AG04449 (cell line): Measurements from ENCODE around the gene MSH3.
"Not testable (repeated sequence)": the region's sequence is repeated elsewhere in the genome, so short reads cannot be mapped to it uniquely, and the experiment has no call there.

ENCODE experiments used
- CTCF ChIA-PET: fragments of 350-600 bp; formaldehyde crosslinking; extraction: SDS; loops from one replicate; lab custom pipeline; 2021; ENCODE audit warnings: antibody characterized with exemption; lab: Yijun Ruan, JAX
- POLR2A ChIA-PET: fragments of 400-600, 350-600 bp; formaldehyde crosslinking; extraction: SDS; loops from one replicate; lab custom pipeline; 2020; ENCODE audit warnings: antibody characterized with exemption, inconsistent platforms; lab: Yijun Ruan, JAX
- DNase-seq: peaks from one replicate; pipeline ENCODE4 v3.0.0-alpha.2; 2010; ENCODE audit warnings: low read depth, low spot score
- H3K4me3 ChIP-seq: 2 replicates; pipeline ENCODE4 v1.5.1; 2011; ENCODE audit warnings: low read depth, mild to moderate bottlenecking, control low read depth, low read length
- TF ChIP-seq, protein P1 (sequence below): IDR thresholded peaks from one replicate; pipeline ENCODE4 v1.5.1; 2011; ENCODE audit warnings: mild to moderate bottlenecking, moderate library complexity, low read length, control low read depth, inconsistent platforms; ENCODE audit not compliant: insufficient read depth; ENCODE audit errors: missing control alignments

The MSH3 gene

GRCh38 chr5:80810425-80810824 lies 156.0 kb downstream of the MSH3 start:
- POLR2A ChIA-PET: no interaction called here
- no peak overlapping the region for H3K4me3 ChIP-seq
- no peak for DNase-seq
- CTCF ChIA-PET: no interaction called here
- TF ChIP-seq, protein P1, sequence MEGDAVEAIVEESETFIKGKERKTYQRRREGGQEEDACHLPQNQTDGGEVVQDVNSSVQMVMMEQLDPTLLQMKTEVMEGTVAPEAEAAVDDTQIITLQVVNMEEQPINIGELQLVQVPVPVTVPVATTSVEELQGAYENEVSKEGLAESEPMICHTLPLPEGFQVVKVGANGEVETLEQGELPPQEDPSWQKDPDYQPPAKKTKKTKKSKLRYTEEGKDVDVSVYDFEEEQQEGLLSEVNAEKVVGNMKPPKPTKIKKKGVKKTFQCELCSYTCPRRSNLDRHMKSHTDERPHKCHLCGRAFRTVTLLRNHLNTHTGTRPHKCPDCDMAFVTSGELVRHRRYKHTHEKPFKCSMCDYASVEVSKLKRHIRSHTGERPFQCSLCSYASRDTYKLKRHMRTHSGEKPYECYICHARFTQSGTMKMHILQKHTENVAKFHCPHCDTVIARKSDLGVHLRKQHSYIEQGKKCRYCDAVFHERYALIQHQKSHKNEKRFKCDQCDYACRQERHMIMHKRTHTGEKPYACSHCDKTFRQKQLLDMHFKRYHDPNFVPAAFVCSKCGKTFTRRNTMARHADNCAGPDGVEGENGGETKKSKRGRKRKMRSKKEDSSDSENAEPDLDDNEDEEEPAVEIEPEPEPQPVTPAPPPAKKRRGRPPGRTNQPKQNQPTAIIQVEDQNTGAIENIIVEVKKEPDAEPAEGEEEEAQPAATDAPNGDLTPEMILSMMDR: no peak

DNA sequence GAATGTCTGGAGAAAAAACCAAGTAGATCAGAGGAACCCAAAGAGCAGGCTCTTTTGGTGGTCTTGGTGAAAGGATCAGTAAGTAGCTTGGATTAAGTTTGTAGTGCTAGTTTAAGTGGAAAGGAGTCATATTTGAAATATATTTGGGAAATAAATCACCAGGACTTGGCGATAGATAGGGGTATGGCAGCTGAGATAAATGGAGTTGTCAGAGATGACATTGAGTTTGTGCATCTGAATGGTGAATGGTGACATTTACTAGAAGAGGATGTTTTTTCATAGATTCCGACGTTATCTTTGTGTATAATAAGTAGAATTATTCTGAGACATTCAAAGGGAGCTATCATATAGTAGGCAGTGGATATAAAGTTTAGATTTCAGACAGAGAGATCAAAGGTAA lies 162.1 kb downstream of the MSH3 start:
- TF ChIP-seq, protein P1: no peak
- CTCF ChIA-PET: no interaction called here
- no peak overlapping the region for H3K4me3 ChIP-seq
- POLR2A ChIA-PET: no interaction called here
- no peak for DNase-seq

- POLR2A ChIA-PET: no interaction called here
- TF ChIP-seq, protein P1: no peak
- H3K4me3 ChIP-seq: no peak overlapping the region
- CTCF ChIA-PET: no interaction called here
- no peak for DNase-seq
Measured at GRCh38 chr5:80820685-80821084, 166.2 kb downstream of the MSH3 start.

- ChIA-PET CTCF (no interaction called here), POLR2A (no interaction called here)
- no peak overlapping the region for H3K4me3 ChIP-seq
- no peak for DNase-seq
- TF ChIP-seq, protein P1: no peak
Measured at GRCh38 chr5:80822640-80823039, 168.2 kb downstream of the MSH3 start.

GRCh38 chr5:80824159-80824558 lies 169.7 kb downstream of the MSH3 start:
- H3K4me3 ChIP-seq, DNase-seq, POLR2A ChIA-PET, CTCF ChIA-PET: not testable (repeated sequence)

DNA sequence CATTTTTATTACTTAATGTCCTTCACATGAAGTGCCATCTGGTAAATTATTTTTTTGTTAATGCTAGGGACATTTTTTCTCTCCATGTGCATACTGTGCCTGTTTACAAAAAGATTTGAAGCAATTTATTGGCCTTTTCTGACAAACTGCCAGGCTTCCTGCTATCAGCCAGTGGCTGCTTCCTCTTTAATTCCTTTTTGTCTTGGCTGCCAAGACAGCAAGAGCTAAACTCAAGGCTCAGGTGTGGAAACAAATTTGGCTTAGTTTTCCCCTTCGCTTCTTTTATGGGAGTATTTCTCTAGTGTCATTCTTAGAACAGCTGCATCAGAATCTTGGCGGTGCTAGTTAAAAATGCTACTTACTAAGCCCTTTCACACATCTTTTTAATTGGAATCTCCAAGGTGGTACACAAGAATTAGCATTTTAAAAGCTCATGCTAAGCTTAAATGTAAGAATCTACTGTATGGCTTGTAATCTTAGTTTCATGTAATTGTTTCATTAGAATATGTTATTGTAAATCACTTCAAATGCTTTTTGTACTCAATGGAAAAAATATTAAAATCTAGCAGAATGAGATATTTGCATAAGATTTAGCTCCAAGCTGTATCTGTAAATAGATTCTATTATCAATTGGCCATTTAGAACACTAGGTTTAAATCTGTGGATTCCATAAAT lies 171.5 kb downstream of the MSH3 start:
- CTCF ChIA-PET: no interaction called here

More for the DNA sequence above, 171.5 kb downstream of the MSH3 start:
- H3K4me3 ChIP-seq: no peak overlapping the region
- POLR2A ChIA-PET: no interaction called here
- no peak for DNase-seq
- TF ChIP-seq, protein P1: no peak
